ENCODE results near the gene EYA2. TPM values are rescaled to one million over a fixed set of nuclear protein-coding genes. Genes with fewer than 3 reads are reported as not detected.

EYA2 gene
- total and polyA plus RNA-seq, 11 donors: 0.30 to 4.2 (median 0.70) TPM

DNA sequence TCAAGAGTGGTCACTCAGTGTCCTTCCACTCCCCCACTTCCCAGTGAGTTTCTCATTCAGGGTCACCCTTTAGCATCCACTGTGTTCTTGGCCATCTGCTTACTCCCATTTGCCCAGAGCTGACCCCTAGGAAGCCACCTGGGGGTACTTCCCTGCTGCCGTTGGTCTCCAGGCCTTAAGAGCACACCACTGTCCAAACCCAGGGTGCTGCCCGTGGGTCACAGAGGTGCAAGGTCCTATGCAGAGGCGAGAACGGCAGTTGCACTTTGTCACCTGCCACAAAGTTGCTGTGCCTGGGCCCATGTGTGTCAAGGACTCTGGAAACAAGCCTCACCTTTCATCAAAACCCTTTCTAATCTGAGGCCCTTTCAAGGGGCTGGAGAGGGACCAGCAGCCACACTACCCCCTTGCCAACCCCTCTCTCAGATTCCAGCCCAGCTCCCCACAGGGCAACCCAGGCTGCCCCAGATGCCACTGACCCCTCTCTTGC, 270.8 kb downstream of the EYA2 start:
- Histone ChIP-seq H3K4me3 (no peak overlapping the region), H3K27me3 (peaks cover 0 to 8% (median 0%) of the 10 kb centered on the region in 9 donors), H3K36me3 (no peaks in the 10 kb centered on the region), H3K9me3 (no peaks in the 10 kb centered on the region), H3K27ac (no peak overlapping the region), H3K4me1 (no peaks in the 10 kb centered on the region)
- intact Hi-C loops (cut with DNase I): no loop called here
- no peak for ATAC-seq
- no peak for DNase-seq
- TF ChIP-seq POLR2A (IDR thresholded peaks at IDR 0.05): no peak
- no peak for TF ChIP-seq CTCF (IDR thresholded peaks at IDR 0.05)
- WGBS, 4 donors: 50 to 90% (median 82%) methylated on average over 2 to 4 of the region's 4 CpGs

DNA sequence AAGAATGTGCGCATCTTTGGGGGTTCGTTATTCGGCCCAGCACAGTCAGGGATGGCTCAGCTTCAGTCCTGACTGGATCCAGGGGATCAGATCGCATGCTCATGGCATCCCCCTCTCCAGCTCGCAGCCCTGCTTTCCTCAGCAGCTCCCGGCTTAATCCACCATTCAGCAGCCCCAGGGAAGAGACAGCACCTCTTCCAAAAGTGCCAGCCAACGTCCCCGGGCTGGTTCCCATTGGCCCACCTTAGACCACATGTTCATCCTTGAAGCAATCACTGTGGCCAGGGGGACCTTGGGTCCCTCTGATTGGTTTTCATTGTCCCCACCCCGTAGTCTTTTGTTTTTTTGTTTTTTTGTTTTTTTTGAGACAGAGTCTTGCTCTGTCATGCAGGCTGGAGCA, 273.2 kb downstream of the EYA2 start:
- peaks cover 0 to 15% (median 0%) of the 10 kb centered on the region in 9 donors for H3K27me3 ChIP-seq
- intact Hi-C loops (cut with DNase I): no loop called here
- H3K27ac ChIP-seq: no peak overlapping the region
- ATAC-seq (no peak), DNase-seq (no peak)
- no peaks in the 10 kb centered on the region for H3K36me3 ChIP-seq
- TF ChIP-seq CTCF (IDR thresholded peaks at IDR 0.05) (no peak), POLR2A (IDR thresholded peaks at IDR 0.05) (no peak)
- no peak overlapping the region for H3K4me3 ChIP-seq
- H3K9me3 ChIP-seq: no peaks in the 10 kb centered on the region
- no peaks in the 10 kb centered on the region for H3K4me1 ChIP-seq
- WGBS, 4 donors: 85 to 91% (median 87%) methylated on average over 9 of the region's 9 CpGs

GRCh38 chr20:47172579-47172978, 277.9 kb downstream of the EYA2 start:
- Histone ChIP-seq H3K9me3 (no peaks in the 10 kb centered on the region), H3K27ac (no peak overlapping the region), H3K27me3 (peaks cover 0 to 23% (median 0%) of the 10 kb centered on the region in 9 donors), H3K4me3 (no peak overlapping the region), H3K36me3 (no peaks in the 10 kb centered on the region), H3K4me1 (peaks cover 0 to 8% (median 0%) of the 10 kb centered on the region in 12 donors)
- WGBS, 4 donors: 89 to 93% (median 91%) methylated on average over 13 to 16 of the region's 16 CpGs
- ATAC-seq (no peak), DNase-seq (no peak)
- TF ChIP-seq POLR2A (IDR thresholded peaks at IDR 0.05) (no peak), CTCF (IDR thresholded peaks at IDR 0.05) (no peak)
- intact Hi-C loops (cut with DNase I): no loop called here

- peaks cover 0 to 23% (median 0%) of the 10 kb centered on the region in 9 donors for H3K27me3 ChIP-seq
- TF ChIP-seq POLR2A (IDR thresholded peaks at IDR 0.05) (no peak), CTCF (IDR thresholded peaks at IDR 0.05) (no peak)
- no peak for DNase-seq
- H3K27ac ChIP-seq: no peak overlapping the region
- no peak for ATAC-seq
- no peak overlapping the region for H3K4me3 ChIP-seq
- intact Hi-C loops (cut with DNase I): no loop called here
- WGBS, 4 donors: 89 to 92% (median 90%) methylated on average over 5 to 6 of the region's 6 CpGs
- H3K4me1 ChIP-seq: peaks cover 0 to 8% (median 0%) of the 10 kb centered on the region in 12 donors
- no peaks in the 10 kb centered on the region for H3K36me3 ChIP-seq
- H3K9me3 ChIP-seq: no peaks in the 10 kb centered on the region
These were observed 279.1 kb downstream of the EYA2 start for GRCh38 chr20:47173596-47174216.

Data from heart left ventricle (tissue), 16 donors.